Mesendoderm (in vitro differentiated cells): Measurements from ENCODE around the gene MGAT2.
A peak's percentile ranks its signal among the peaks of the same experiment; 100 is the strongest.
"Not testable (repeated sequence)": the region's sequence is repeated elsewhere in the genome, so short reads cannot be mapped to it uniquely, and the experiment has no call there.

ENCODE experiments used
- DNase-seq: peaks from one replicate; pipeline ENCODE4 v3.0.0; 2013
- H2AK5ac ChIP-seq: 2 replicates; pipeline ENCODE4 v1.6.1; 2013; ENCODE audit warnings: low read length, inconsistent platforms
- H2BK120ac ChIP-seq: 2 replicates; pipeline ENCODE4 v1.6.1; 2013; ENCODE audit warnings: low read depth, mild to moderate bottlenecking, low read length, moderate library complexity, mixed read lengths
- H2BK15ac ChIP-seq: replicated peaks from 2 replicates; pipeline ENCODE4 v1.6.1; 2013; ENCODE audit warnings: low read depth, mild to moderate bottlenecking, moderate library complexity
- H2BK5ac ChIP-seq: 2 replicates; pipeline ENCODE4 v1.6.1; 2013; ENCODE audit warnings: low read length, inconsistent platforms
- H3K18ac ChIP-seq: 2 replicates; pipeline ENCODE4 v1.6.1; 2013; ENCODE audit warnings: mild to moderate bottlenecking, low read length, mixed read lengths
- H3K23ac ChIP-seq: one replicate; pipeline ENCODE4 v1.6.1; 2013; ENCODE audit warnings: low read length
- H3K27ac ChIP-seq: 2 replicates; pipeline ENCODE4 v1.5.1; 2013; ENCODE audit warnings: low read depth, mild to moderate bottlenecking, inconsistent platforms, low read length, moderate library complexity
- H3K27me3 ChIP-seq: 2 replicates; pipeline ENCODE4 v1.6.1; 2013; ENCODE audit warnings: low read length, control low read depth, mild to moderate bottlenecking, inconsistent platforms; ENCODE audit not compliant: insufficient read depth, poor library complexity
- H3K36me3 ChIP-seq: 2 replicates; pipeline ENCODE4 v1.6.1; 2013; ENCODE audit warnings: low read length, inconsistent platforms; ENCODE audit not compliant: control insufficient read depth, insufficient read depth
- H3K4ac ChIP-seq: one replicate; pipeline ENCODE4 v1.6.1; 2013; ENCODE audit warnings: low read depth, mild to moderate bottlenecking, low read length, moderate library complexity
- H3K4me1 ChIP-seq: 2 replicates; pipeline ENCODE4 v1.6.1; 2013; ENCODE audit warnings: low read depth, low read length, inconsistent platforms; ENCODE audit not compliant: control insufficient read depth
- H3K4me2 ChIP-seq: 2 replicates; pipeline ENCODE4 v1.6.1; 2013; ENCODE audit warnings: low read length
- H3K4me3 ChIP-seq: 2 replicates; pipeline ENCODE4 v1.5.1; 2013; ENCODE audit warnings: mild to moderate bottlenecking, low read length
- H3K56ac ChIP-seq: one replicate; pipeline ENCODE4 v1.6.1; 2013; ENCODE audit warnings: low read length
- H3K79me1 ChIP-seq: 2 replicates; pipeline ENCODE4 v1.6.1; 2013; ENCODE audit warnings: low read length, inconsistent platforms
- H3K79me2 ChIP-seq: 2 replicates; pipeline ENCODE4 v1.6.1; 2013; ENCODE audit warnings: mild to moderate bottlenecking, low read length; ENCODE audit not compliant: control insufficient read depth, insufficient read depth
- H3K9ac ChIP-seq: 2 replicates; pipeline ENCODE4 v1.6.1; 2013; ENCODE audit warnings: low read length, inconsistent platforms
- H4K5ac ChIP-seq: one replicate; pipeline ENCODE4 v1.6.1; 2013; ENCODE audit warnings: low read length
- H4K8ac ChIP-seq: one replicate; pipeline ENCODE4 v1.6.1; 2013; ENCODE audit warnings: low read depth, mild to moderate bottlenecking, control low read depth, low read length, moderate library complexity
- WGBS: extraction: QIAGEN DNeasy Blood & Tissue Kit; methylation state at CpG from one replicate; pipeline ENCODE4 v1.1.7; 2013; ENCODE audit warnings: low lambda C conversion rate, missing lambda C conversion rate; ENCODE audit not compliant: insufficient coverage; ENCODE audit errors: extremely low coverage; 5-methylcytosine and 5-hydroxymethylcytosine counted together

MGAT2 gene

DNA sequence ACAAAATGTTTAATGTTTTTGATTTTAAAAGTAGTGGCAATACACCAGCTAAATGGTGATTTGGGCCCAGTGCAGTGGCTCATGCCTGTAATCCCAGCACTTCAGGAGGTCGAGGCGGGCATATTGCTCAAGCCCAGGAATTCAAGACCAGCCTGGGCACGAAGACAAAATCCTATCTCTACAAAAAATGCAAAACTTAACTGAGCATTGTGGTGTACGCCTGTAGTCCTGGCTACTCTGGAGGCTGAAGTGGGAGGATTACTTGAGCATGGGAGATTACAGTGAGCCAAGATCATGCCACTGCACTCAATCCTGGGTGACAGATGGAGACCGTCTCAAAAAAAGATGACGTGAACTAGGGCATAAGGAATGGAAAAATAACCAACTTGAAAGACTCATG is 4.8 kb upstream of the MGAT2 start:
- H2BK15ac ChIP-seq = no peak overlapping the region
- no peaks in the 10 kb centered on the region for H3K4me1 ChIP-seq
- no peak overlapping the region for H3K18ac ChIP-seq
- no CpG with 5 or more reads among the region's 6 CpGs for WGBS
- H3K27me3 ChIP-seq = no peaks in the 10 kb centered on the region
- H3K23ac ChIP-seq = no peak overlapping the region
- DNase-seq = no peak
- H3K36me3 ChIP-seq = peaks cover 3% of the 10 kb centered on the region
- H3K4me3 ChIP-seq = no peak overlapping the region
- peaks cover 18% of the 10 kb centered on the region for H3K79me2 ChIP-seq
- H3K79me1 ChIP-seq = peaks cover 2% of the 10 kb centered on the region
- H2BK120ac ChIP-seq = no peak overlapping the region
- H3K4me2 ChIP-seq = no peak overlapping the region
- H3K4ac ChIP-seq = no peak overlapping the region
- no peak overlapping the region for H3K9ac ChIP-seq
- H4K8ac ChIP-seq = no peak overlapping the region
- no peak overlapping the region for H2BK5ac ChIP-seq
- no peak overlapping the region for H3K27ac ChIP-seq
- no peak overlapping the region for H4K5ac ChIP-seq
- no peak overlapping the region for H2AK5ac ChIP-seq
- no peak overlapping the region for H3K56ac ChIP-seq

DNA sequence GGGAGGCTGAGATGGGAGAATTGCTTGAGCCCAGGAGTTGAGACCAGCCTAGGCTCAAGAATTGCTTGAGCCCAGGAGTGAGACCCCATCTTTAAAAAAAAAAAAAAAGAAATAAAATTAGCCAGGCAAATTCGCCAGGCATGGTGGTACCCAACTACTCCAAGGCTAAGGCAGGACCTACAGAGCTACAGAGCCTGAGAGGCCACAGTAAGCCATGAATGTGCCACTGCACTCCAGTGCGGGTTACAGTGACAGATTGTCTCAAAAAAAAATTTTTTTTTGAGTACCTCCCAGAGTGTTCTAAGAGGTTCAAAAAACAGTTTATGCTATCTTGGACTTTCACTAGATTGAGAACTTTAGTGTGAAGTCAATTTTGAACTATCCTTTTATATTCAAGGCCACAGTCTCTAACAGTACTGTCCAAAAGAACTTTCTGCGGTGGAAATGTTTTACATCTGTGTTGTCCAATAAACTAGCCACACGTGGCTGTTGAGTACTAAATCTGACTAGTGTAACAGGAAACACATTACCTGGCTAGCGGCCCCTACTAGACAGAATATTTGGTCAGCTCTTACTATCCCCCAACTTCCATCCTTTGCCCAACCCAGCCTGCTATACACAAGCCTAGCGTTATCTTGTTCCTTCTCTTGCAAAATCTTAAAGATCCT is 2.6 kb upstream of the MGAT2 start:
- H3K56ac ChIP-seq = peak overlapping the region; percentile 15
- no peak overlapping the region for H2AK5ac ChIP-seq
- WGBS = no CpG with 5 or more reads among the region's 6 CpGs
- H3K4me3 ChIP-seq = no peak overlapping the region
- H3K4me1 ChIP-seq = peaks cover 3% of the 10 kb centered on the region
- no peak overlapping the region for H2BK5ac ChIP-seq
- no peak overlapping the region for H4K5ac ChIP-seq
- H2BK15ac ChIP-seq = no peak overlapping the region
- H2BK120ac ChIP-seq = no peak overlapping the region
- peak overlapping the region; percentile 80 for H3K23ac ChIP-seq
- no peak overlapping the region for H3K4ac ChIP-seq
- H3K79me2 ChIP-seq = peaks cover 31% of the 10 kb centered on the region
- no peaks in the 10 kb centered on the region for H3K27me3 ChIP-seq
- no peak overlapping the region for H3K18ac ChIP-seq
- H3K36me3 ChIP-seq = peaks cover 3% of the 10 kb centered on the region
- H3K9ac ChIP-seq = no peak overlapping the region
- peak overlapping the region; percentile 77 for H4K8ac ChIP-seq
- no peak overlapping the region for H3K27ac ChIP-seq
- no peak for DNase-seq
- no peak overlapping the region for H3K4me2 ChIP-seq
- H3K79me1 ChIP-seq = peaks cover 9% of the 10 kb centered on the region

DNA sequence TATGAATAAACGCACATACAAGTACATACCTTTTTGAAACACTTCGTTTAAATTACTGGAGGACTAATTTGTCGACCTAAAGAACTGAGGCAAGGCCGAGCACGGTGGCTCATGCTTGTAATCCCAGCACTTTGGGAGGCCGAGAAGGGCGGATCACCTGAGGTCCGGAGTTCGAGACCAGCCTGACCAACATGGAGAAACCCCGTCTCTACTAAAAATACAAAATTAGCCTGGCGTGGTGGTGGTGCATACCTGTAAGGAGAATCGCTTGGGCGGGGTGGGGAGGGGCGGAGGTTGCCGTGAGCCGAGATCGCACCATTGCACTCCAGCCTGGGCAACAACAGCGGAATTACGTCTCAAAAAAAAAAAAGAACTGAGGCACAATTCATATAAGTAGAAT is 1.3 kb upstream of the MGAT2 start:
- Histone ChIP-seq H3K79me2 (peaks cover 31% of the 10 kb centered on the region), H3K4me2 (peak overlapping the region; percentile 48), H3K4me3 (peak overlapping the region; percentile 64), H3K9ac (peak overlapping the region; percentile 83), H3K56ac (peak overlapping the region; percentile 75)
- DNase-seq, H2BK5ac ChIP-seq, H3K36me3 ChIP-seq, H3K18ac ChIP-seq, H3K4ac ChIP-seq, H3K27ac ChIP-seq, H4K5ac ChIP-seq, H3K79me1 ChIP-seq, H2AK5ac ChIP-seq, H2BK15ac ChIP-seq, H4K8ac ChIP-seq, H2BK120ac ChIP-seq, H3K4me1 ChIP-seq, H3K23ac ChIP-seq, H3K27me3 ChIP-seq: not testable (repeated sequence)
- WGBS = 100% methylated on average over 1 of the region's 19 CpGs

- WGBS = no CpG with 5 or more reads among the region's 11 CpGs
- no peak overlapping the region for H4K8ac ChIP-seq
- H3K79me1 ChIP-seq = peaks cover 9% of the 10 kb centered on the region
- H3K4ac ChIP-seq = peak overlapping the region; percentile 82
- no peak overlapping the region for H2BK120ac ChIP-seq
- H3K27me3 ChIP-seq = no peaks in the 10 kb centered on the region
- no peak for DNase-seq
- peak overlapping the region; percentile 82 for H3K27ac ChIP-seq
- H3K4me3 ChIP-seq = peak overlapping the region; percentile 64
- H3K4me2 ChIP-seq = peak overlapping the region; percentile 48
- H2AK5ac ChIP-seq = no peak overlapping the region
- peak overlapping the region; percentile 47 for H3K18ac ChIP-seq
- H2BK5ac ChIP-seq = no peak overlapping the region
- peak overlapping the region; percentile 94 for H3K56ac ChIP-seq
- no peak overlapping the region for H3K23ac ChIP-seq
- H3K4me1 ChIP-seq = peaks cover 3% of the 10 kb centered on the region
- no peak overlapping the region for H2BK15ac ChIP-seq
- H3K79me2 ChIP-seq = peaks cover 31% of the 10 kb centered on the region
- peak overlapping the region; percentile 83 for H3K9ac ChIP-seq
- H4K5ac ChIP-seq = no peak overlapping the region
- H3K36me3 ChIP-seq = peaks cover 3% of the 10 kb centered on the region
Observed at GRCh38 chr14:49619730-49620129, 869 bp upstream of the MGAT2 start.

DNA sequence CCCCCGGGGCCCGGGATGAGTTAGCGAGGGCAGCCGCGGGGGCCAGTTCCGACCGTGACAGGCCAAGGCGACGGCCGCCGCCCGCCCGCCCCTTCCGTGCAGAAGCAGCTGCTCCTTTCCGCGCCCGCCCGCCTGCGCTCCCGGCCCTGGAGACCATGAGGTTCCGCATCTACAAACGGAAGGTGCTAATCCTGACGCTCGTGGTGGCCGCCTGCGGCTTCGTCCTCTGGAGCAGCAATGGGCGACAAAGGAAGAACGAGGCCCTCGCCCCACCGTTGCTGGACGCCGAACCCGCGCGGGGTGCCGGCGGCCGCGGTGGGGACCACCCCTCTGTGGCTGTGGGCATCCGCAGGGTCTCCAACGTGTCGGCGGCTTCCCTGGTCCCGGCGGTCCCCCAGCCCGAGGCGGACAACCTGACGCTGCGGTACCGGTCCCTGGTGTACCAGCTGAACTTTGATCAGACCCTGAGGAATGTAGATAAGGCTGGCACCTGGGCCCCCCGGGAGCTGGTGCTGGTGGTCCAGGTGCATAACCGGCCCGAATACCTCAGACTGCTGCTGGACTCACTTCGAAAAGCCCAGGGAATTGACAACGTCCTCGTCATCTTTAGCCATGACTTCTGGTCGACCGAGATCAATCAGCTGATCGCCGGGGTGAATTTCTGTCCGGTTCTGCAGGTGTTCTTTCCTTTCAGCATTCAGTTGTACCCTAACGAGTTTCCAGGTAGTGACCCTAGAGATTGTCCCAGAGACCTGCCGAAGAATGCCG is 699 bp downstream of the MGAT2 start:
- Histone ChIP-seq H3K18ac (peak overlapping the region; percentile 12), H2AK5ac (no peak overlapping the region), H3K9ac (peak overlapping the region; percentile 91), H4K5ac (no peak overlapping the region), H3K4me2 (peak overlapping the region; percentile 50), H4K8ac (no peak overlapping the region), H3K4me1 (peaks cover 3% of the 10 kb centered on the region), H3K56ac (peak overlapping the region; percentile 95), H2BK15ac (no peak overlapping the region), H3K79me2 (peaks cover 31% of the 10 kb centered on the region), H3K23ac (peak overlapping the region; percentile 100), H3K27ac (peak overlapping the region; percentile 70), H3K79me1 (peaks cover 9% of the 10 kb centered on the region), H3K4ac (peak overlapping the region; percentile 44), H3K27me3 (no peaks in the 10 kb centered on the region), H2BK120ac (no peak overlapping the region), H3K4me3 (peak overlapping the region; percentile 90), H3K36me3 (peaks cover 2% of the 10 kb centered on the region), H2BK5ac (no peak overlapping the region)
- DNase-seq = peak; percentile 87
- WGBS = no CpG with 5 or more reads among the region's 65 CpGs
